IMR-90 (cell line): Measurements from ENCODE around the gene DOK6.

ENCODE experiments used
- CEBPB ChIP-seq: IDR thresholded peaks from 2 replicates; pipeline ENCODE4 v1.6.1; 2012; ENCODE audit warnings: low read depth, low read length, improper control_type of control experiment
- CHD1 ChIP-seq: IDR thresholded peaks from 2 replicates; pipeline ENCODE4 v1.6.1; 2012; ENCODE audit warnings: low read depth, low read length, improper control_type of control experiment
- MAFK ChIP-seq: IDR thresholded peaks from 2 replicates; pipeline ENCODE4 v1.6.1; 2012; ENCODE audit warnings: low read depth, low read length, improper control_type of control experiment
- MAZ ChIP-seq: IDR thresholded peaks from 2 replicates; pipeline ENCODE4 v1.6.1; 2012; ENCODE audit warnings: low read depth, mild to moderate bottlenecking, low read length, improper control_type of control experiment, moderate library complexity, borderline replicate concordance
- MXI1 ChIP-seq: IDR thresholded peaks from 2 replicates; pipeline ENCODE4 v1.6.1; 2012; ENCODE audit warnings: low read depth, mild to moderate bottlenecking, low read length, moderate library complexity, borderline replicate concordance
- POLR2A ChIP-seq: IDR thresholded peaks from 2 replicates; pipeline ENCODE4 v1.6.1; 2012; ENCODE audit warnings: mild to moderate bottlenecking, low read depth, low read length
- RAD21 ChIP-seq: IDR thresholded peaks from 2 replicates; pipeline ENCODE4 v1.6.1; 2012; ENCODE audit warnings: low read length, improper control_type of control experiment
- SMC3 ChIP-seq: fragments of 150-350 bp; IDR thresholded peaks from 2 replicates; pipeline ENCODE4 v1.6.1; 2016; ENCODE audit warnings: low read depth, mild to moderate bottlenecking, antibody characterized with exemption, low read length, moderate library complexity
- TF ChIP-seq, protein P1 (sequence below): conservative IDR thresholded peaks from 2 replicates; pipeline ENCODE4 v1.5.1; 2012; ENCODE audit warnings: mild to moderate bottlenecking, low read depth, low read length, improper control_type of control experiment
- TF ChIP-seq, protein P2 (sequence below): fragments of 150-350 bp; IDR thresholded peaks from 2 replicates; pipeline ENCODE4 v1.6.1; 2017; ENCODE audit warnings: mild to moderate bottlenecking, antibody characterized with exemption, low read length, low read depth

DNA sequence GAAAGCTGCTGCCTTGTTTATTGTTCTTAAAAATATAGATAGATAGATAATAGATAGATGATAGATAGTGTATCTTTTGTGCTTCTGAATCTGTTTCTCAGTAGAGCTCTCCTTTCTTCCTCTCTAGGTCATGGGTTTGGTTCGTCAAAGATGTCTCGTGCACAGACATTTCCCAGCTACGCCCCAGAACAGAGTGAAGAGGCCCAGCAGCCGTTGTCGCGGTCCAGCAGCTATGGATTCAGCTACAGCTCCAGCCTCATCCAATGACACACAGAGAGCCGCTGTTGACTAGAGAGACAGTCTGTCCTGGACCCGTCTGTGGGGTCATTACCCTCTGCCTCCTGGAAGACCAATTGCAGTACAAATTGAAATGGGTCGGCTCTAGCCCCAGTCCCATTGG, 440.4 kb downstream of the DOK6 start:
- TF ChIP-seq MAFK (no peak), SMC3 (no peak), POLR2A (no peak), CEBPB (no peak), CHD1 (no peak), RAD21 (no peak), MXI1 (no peak), MAZ (no peak)
- TF ChIP-seq, protein P1, sequence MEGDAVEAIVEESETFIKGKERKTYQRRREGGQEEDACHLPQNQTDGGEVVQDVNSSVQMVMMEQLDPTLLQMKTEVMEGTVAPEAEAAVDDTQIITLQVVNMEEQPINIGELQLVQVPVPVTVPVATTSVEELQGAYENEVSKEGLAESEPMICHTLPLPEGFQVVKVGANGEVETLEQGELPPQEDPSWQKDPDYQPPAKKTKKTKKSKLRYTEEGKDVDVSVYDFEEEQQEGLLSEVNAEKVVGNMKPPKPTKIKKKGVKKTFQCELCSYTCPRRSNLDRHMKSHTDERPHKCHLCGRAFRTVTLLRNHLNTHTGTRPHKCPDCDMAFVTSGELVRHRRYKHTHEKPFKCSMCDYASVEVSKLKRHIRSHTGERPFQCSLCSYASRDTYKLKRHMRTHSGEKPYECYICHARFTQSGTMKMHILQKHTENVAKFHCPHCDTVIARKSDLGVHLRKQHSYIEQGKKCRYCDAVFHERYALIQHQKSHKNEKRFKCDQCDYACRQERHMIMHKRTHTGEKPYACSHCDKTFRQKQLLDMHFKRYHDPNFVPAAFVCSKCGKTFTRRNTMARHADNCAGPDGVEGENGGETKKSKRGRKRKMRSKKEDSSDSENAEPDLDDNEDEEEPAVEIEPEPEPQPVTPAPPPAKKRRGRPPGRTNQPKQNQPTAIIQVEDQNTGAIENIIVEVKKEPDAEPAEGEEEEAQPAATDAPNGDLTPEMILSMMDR = no peak
- TF ChIP-seq, protein P2, sequence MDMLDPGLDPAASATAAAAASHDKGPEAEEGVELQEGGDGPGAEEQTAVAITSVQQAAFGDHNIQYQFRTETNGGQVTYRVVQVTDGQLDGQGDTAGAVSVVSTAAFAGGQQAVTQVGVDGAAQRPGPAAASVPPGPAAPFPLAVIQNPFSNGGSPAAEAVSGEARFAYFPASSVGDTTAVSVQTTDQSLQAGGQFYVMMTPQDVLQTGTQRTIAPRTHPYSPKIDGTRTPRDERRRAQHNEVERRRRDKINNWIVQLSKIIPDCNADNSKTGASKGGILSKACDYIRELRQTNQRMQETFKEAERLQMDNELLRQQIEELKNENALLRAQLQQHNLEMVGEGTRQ = no peak
